Epithelial cell of proximal tubule (primary cell): Measurements from ENCODE around the gene CCDC157. TPM values are rescaled to one million over a fixed set of nuclear protein-coding genes. Genes with fewer than 3 reads are reported as not detected.

Experiments used
- DNase-seq: peaks from one replicate; pipeline ENCODE4 v3.0.0-alpha.2; 2011; ENCODE audit warnings: low read depth
- H3K4me3 ChIP-seq: 2 replicates; pipeline ENCODE4 v1.5.1; 2011; ENCODE audit warnings: low read depth, mild to moderate bottlenecking, low read length
- total RNA-seq: library from RNA; depleted of rRNA; stranded (reverse); fragments of >200 nt; gene quantifications from 2 replicates; pipeline ENCODE4 v1.2.3, GENCODE V29; 2015
- TF ChIP-seq, protein P1 (sequence below): conservative IDR thresholded peaks from 2 replicates; pipeline ENCODE4 v1.5.1; 2012; ENCODE audit warnings: low read depth, mild to moderate bottlenecking, low read length

The CCDC157 gene
- total RNA-seq, 1 donor from 2014 or later, result 2.2 TPM

DNA sequence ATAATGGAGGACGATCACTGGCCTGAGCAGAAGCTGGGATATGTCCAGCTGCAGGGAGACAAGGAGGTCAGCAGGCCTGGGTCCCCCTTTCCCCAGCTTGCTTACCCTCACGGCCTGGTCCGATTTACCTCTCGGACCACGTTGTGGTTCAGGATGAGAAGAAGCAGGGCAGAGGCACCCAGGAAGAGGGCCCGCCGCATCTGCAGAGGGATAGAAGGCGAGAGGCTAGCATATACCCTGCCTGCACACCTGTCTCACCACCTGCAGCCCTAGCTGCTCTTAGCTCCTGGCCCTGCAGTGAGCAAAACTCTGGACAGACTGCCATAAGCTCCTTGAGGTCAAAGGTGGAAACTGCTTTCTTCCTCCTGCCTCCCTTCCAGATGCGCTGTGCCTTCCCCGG is 29.1 kb downstream of the CCDC157 start:
- TF ChIP-seq, protein P1, sequence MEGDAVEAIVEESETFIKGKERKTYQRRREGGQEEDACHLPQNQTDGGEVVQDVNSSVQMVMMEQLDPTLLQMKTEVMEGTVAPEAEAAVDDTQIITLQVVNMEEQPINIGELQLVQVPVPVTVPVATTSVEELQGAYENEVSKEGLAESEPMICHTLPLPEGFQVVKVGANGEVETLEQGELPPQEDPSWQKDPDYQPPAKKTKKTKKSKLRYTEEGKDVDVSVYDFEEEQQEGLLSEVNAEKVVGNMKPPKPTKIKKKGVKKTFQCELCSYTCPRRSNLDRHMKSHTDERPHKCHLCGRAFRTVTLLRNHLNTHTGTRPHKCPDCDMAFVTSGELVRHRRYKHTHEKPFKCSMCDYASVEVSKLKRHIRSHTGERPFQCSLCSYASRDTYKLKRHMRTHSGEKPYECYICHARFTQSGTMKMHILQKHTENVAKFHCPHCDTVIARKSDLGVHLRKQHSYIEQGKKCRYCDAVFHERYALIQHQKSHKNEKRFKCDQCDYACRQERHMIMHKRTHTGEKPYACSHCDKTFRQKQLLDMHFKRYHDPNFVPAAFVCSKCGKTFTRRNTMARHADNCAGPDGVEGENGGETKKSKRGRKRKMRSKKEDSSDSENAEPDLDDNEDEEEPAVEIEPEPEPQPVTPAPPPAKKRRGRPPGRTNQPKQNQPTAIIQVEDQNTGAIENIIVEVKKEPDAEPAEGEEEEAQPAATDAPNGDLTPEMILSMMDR, result no peak
- no peak for DNase-seq
- peak overlapping the region; percentile 85 for H3K4me3 ChIP-seq

DNA sequence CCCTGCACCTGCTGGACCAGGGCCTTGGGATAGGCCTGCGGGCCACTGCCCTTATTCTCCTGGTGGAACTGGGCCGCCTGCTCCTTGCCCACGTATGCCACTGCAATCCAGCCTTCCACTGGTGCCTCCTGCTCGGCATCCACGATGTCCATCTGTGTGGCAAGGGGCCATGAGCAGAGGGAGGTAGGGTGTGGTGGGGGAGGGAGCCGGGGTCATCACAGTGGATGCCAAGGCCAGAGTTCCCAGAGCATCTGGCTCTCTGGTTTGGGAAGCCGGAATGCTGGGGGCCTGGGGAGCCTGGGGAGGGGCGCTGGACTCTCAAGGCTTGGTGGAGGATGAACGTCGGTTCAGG is 29.8 kb downstream of the CCDC157 start:
- TF ChIP-seq, protein P1, result no peak
- DNase-seq, result no peak
- H3K4me3 ChIP-seq, result peak overlapping the region; percentile 85

DNA sequence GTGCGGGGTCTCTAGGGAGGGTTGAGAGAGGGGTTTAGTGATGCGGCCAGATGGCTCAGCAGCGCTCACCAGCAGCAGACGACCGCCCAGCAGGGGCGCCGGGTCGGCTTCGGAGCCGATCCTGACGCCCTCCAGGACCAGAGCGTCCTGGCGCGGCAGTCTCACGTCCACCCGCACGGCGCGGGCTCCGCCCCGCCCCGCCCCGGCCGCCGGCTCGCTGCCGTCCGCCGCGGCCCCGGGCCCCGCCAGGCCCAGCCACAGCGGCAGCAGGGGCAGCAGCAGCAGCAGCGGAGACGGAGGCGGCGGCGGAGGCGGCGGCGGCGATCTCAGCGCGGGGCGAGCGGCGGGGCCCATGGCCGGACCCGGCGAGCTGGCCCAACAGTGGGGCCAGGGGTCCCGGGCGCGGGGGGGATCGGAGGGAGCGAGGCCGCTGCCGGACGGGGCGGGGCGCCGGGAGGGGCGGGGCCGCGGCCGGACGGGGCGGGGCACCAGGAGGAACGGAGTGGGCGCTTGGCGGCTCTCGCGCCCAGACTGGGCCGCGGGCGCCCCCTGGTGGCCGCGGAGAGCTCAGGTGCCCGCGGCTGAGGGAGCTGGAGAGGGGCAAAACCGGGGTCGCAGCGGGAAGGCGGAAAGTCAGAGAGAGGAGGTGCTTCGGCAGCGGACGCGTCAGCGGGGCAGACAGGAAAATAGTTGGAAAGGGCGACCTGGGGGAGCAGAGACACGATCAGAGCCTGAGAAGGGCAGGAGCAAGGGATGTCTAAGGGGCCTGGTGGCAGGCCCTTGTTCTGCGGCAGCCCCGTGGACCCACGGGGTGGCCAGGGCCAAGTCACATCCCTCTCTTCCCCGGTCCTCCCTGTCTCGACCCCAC is 30.4 kb downstream of the CCDC157 start, which contains the start of gene RNF215:
Gene RNF215, minus strand, starts transcription at position 452 of the 868 bp plus-strand sequence. Its CDS starts 98 bp downstream, at position 354.
- H3K4me3 ChIP-seq, result peak within 1 kb of the TSS; percentile 85
- DNase-seq, result no peak
- TF ChIP-seq, protein P1, result peak; percentile 73

DNA sequence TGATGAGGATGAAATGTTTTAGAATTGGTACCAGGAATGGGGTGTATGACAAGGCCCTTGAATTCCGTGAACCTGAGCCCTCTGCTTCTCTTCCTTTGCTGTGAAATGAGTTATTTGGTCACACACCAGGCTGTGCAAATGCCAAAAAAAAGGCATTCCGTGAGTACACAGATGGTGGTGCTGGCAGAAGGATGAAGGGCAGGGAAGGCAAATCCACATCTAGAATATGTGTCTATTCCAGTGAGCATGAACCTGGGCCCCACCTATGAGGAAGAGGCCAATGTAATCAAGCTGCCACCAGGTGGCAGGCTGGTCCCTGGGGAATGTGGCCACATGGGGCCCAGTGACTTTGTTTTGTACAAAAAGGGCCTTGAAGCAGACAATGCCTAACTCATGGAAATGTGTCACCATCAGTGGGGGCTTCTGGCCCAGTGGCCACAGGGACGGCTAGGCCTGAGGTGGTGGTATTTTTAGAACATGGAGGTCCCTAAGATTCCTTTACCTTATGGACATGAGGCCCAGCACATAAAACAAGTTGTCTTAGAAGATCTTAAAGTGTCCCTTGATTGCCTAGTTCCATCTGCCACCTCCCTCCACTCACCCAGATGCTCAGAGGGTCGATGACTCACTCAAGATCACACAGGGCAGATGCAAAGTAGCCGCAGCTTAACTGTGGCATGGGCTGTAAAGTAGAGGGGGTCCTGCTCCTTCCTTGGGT is 34.3 kb downstream of the CCDC157 start:
- peak; percentile 23 for DNase-seq
- H3K4me3 ChIP-seq, result no peak overlapping the region
- TF ChIP-seq, protein P1, result peak; percentile 90

DNA sequence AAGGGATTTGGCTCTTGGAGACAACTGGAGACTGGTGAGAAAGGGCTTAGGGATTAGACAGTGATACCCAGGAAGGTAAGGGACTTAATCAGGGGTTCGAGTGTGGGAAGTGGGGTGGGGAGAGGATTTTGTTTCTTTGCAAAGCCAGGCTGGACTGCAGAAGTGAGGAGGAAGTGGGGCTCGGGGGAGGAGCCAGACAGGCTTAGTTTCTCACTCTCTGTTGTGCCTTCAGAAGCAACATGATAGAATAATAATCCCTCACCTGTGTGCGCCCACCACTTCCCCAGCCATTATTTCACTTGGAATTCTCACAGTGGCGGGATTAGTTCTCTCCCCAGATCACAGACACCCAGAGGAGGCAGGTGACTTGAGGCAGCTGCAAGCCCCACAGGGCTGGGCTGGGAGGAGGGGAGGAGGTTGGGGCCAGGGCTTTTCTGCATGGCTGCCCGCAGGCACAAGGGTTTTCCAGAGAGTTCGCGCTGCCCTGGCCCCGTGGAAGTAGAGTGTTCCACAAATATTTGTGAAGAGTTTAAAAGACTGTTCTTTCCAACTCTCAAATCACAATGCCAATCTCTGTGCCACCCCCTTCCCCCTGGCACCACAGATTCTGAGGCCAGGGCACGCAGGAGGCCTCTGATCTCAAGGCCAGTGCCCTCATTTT is 36.0 kb downstream of the CCDC157 start:
- no peak for DNase-seq
- TF ChIP-seq, protein P1, result no peak
- no peak overlapping the region for H3K4me3 ChIP-seq

DNA sequence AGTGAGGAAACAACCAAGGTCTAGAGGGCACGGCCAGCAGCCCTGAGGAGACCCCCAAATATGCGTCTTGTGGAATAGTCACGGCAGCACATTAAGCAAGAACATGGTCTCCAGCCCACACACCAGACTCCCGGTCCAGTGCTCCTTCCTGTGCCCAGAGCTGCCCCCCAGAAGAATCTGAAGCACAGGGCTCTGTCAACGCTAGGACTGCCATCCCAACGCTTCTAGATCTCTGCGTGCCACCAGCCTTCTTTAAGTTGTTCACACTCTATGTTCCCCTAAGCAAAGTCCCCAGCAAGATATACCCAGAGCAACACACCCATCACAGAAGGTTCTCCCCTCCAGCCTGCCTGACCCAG is 36.5 kb downstream of the CCDC157 start:
- DNase-seq, result no peak
- TF ChIP-seq, protein P1, result no peak
- H3K4me3 ChIP-seq, result no peak overlapping the region
